ENCODE results near the gene CFAP141. TPM values are rescaled to one million over a fixed set of nuclear protein-coding genes. Genes with fewer than 3 reads are reported as not detected.

Gene CFAP141
- total RNA-seq, 1 donor from 2014 or later = not detected

DNA sequence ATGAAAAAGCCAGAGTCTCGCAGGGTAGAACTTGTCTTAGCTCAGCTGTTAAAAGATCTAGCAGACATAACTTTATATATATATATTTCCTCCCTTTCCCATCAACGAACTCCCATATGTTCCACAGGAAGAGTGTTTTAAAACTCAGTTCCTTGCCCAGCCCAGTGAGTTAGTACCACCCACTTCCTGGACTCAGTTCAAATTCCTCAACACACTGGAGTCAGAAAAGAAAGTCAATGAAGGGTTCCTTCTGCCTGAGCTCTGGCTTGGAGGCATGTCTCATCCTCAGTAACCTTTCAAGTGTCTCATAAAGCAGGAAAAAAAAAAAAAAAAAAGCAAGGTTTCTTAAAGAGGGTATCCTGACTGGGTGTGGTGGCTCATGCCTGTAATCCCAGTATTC, 29.8 kb downstream of the CFAP141 start:
- peaks cover 39% of the 10 kb centered on the region for H3K4me1 ChIP-seq
- no peak overlapping the region for H3K4me2 ChIP-seq
- no peak overlapping the region for H3K4me3 ChIP-seq
- no peaks in the 10 kb centered on the region for H3K27me3 ChIP-seq
- no peak overlapping the region for H3K9ac ChIP-seq
- peaks cover 7% of the 10 kb centered on the region for H3K36me3 ChIP-seq
- Mint-ChIP-seq H3K4me1 (peaks cover 40% of the 10 kb centered on the region), H3K9me3 (no peaks in the 10 kb centered on the region), H3K36me3 (peaks cover 27% of the 10 kb centered on the region), H3K4me3 (no peak overlapping the region), H3K27me3 (ENCODE audit: insufficient read depth, low read depth) (peaks cover 2% of the 10 kb centered on the region), H3K27ac (no peak overlapping the region)
- H3K79me2 ChIP-seq (ENCODE audit: low read depth) = peaks cover 87% of the 10 kb centered on the region
- DNase-seq (ENCODE audit: low spot score) = no peak
- H3F3A ChIP-seq (ENCODE audit: low read depth) = peaks cover 23% of the 10 kb centered on the region
- no peaks in the 10 kb centered on the region for H3K9me3 ChIP-seq (ENCODE audit: low read depth)
- H2AFZ ChIP-seq (replicated peaks) = no peak overlapping the region
- TF ChIP-seq, protein P1, sequence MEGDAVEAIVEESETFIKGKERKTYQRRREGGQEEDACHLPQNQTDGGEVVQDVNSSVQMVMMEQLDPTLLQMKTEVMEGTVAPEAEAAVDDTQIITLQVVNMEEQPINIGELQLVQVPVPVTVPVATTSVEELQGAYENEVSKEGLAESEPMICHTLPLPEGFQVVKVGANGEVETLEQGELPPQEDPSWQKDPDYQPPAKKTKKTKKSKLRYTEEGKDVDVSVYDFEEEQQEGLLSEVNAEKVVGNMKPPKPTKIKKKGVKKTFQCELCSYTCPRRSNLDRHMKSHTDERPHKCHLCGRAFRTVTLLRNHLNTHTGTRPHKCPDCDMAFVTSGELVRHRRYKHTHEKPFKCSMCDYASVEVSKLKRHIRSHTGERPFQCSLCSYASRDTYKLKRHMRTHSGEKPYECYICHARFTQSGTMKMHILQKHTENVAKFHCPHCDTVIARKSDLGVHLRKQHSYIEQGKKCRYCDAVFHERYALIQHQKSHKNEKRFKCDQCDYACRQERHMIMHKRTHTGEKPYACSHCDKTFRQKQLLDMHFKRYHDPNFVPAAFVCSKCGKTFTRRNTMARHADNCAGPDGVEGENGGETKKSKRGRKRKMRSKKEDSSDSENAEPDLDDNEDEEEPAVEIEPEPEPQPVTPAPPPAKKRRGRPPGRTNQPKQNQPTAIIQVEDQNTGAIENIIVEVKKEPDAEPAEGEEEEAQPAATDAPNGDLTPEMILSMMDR (IDR thresholded peaks at IDR 0.05) = no peak
- TF ChIP-seq EZH2 (IDR thresholded peaks at IDR 0.05) (no peak), EZH2phosphoT487 (IDR thresholded peaks at IDR 0.05) (no peak)
- H3K27ac ChIP-seq = no peak overlapping the region
- H4K20me1 ChIP-seq (ENCODE audit: low read depth) = peaks cover 71% of the 10 kb centered on the region

DNA sequence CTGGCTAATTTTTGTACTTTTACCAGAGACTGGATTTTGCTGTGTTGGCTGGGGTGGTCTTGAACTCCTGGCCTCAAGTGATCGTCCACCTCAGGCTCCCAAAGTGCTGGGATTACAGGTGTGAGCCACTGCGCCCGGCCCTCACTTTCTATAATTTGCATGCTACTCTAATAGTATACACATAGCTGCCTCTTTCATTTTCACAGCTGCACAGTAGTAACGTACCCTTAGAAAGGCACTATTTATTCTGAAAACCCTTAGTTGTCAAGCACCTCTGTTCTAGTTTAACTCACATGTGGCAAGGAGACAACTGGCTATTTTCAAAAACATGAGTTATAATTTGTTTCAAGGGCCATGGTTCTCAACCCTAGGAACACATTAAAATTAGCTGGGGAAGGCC, 31.5 kb downstream of the CFAP141 start:
- H3K27ac ChIP-seq = no peak overlapping the region
- no peak overlapping the region for H3K27ac Mint-ChIP-seq
- H3K9me3 ChIP-seq (ENCODE audit: low read depth) = no peaks in the 10 kb centered on the region
- no peak overlapping the region for H3K4me3 Mint-ChIP-seq
- H2AFZ ChIP-seq (replicated peaks) = no peak overlapping the region
- H4K20me1 ChIP-seq (ENCODE audit: low read depth) = peaks cover 54% of the 10 kb centered on the region
- H3K9ac ChIP-seq = no peak overlapping the region
- H3K4me3 ChIP-seq = no peak overlapping the region
- peaks cover 7% of the 10 kb centered on the region for H3K36me3 ChIP-seq
- no peak for DNase-seq (ENCODE audit: low spot score)
- peaks cover 40% of the 10 kb centered on the region for H3K36me3 Mint-ChIP-seq
- peaks cover 15% of the 10 kb centered on the region for H3F3A ChIP-seq (ENCODE audit: low read depth)
- H3K4me2 ChIP-seq = no peak overlapping the region
- peaks cover 25% of the 10 kb centered on the region for H3K4me1 Mint-ChIP-seq
- H3K9me3 Mint-ChIP-seq = no peaks in the 10 kb centered on the region
- H3K4me1 ChIP-seq = peaks cover 22% of the 10 kb centered on the region
- no peak for TF ChIP-seq EZH2phosphoT487 (IDR thresholded peaks at IDR 0.05)
- TF ChIP-seq EZH2 (IDR thresholded peaks at IDR 0.05) = no peak
- TF ChIP-seq, protein P1 (IDR thresholded peaks at IDR 0.05) = no peak
- H3K79me2 ChIP-seq (ENCODE audit: low read depth) = peaks cover 70% of the 10 kb centered on the region
- H3K27me3 Mint-ChIP-seq (ENCODE audit: insufficient read depth, low read depth) = peaks cover 2% of the 10 kb centered on the region
- no peaks in the 10 kb centered on the region for H3K27me3 ChIP-seq

DNA sequence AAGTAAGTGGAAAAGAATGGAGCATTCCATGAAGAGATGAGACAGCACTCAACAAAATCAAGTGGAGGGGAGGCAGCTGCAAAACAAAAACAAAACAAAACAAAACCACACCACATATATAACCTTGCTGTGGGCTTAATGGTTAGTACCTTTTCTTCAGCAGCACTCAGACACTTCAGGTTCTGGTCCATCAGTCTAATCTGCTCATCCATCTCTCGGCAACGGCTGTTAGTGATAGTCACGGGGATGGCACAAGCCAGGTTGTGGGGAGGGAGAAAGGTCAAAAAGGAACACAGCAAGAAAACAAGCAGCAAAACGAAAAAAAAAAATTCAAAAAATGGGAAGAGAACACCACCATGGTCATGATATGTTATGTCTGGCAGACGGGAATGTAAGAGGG, 34.3 kb downstream of the CFAP141 start:
- Histone ChIP-seq H2AFZ (replicated peaks) (no peak overlapping the region), H3K9me3 (ENCODE audit: low read depth) (no peaks in the 10 kb centered on the region), H3F3A (ENCODE audit: low read depth) (no peaks in the 10 kb centered on the region), H3K27ac (no peak overlapping the region), H3K4me3 (no peak overlapping the region), H3K79me2 (ENCODE audit: low read depth) (peaks cover 42% of the 10 kb centered on the region), H4K20me1 (ENCODE audit: low read depth) (peaks cover 26% of the 10 kb centered on the region), H3K27me3 (no peaks in the 10 kb centered on the region), H3K9ac (no peak overlapping the region), H3K36me3 (peaks cover 10% of the 10 kb centered on the region), H3K4me1 (no peaks in the 10 kb centered on the region), H3K4me2 (no peak overlapping the region)
- no peak overlapping the region for H3K4me3 Mint-ChIP-seq
- H3K4me1 Mint-ChIP-seq = no peaks in the 10 kb centered on the region
- no peak overlapping the region for H3K27ac Mint-ChIP-seq
- no peaks in the 10 kb centered on the region for H3K27me3 Mint-ChIP-seq (ENCODE audit: insufficient read depth, low read depth)
- TF ChIP-seq EZH2phosphoT487 (IDR thresholded peaks at IDR 0.05) (no peak), EZH2 (IDR thresholded peaks at IDR 0.05) (no peak)
- TF ChIP-seq, protein P1 (IDR thresholded peaks at IDR 0.05) = no peak
- peaks cover 53% of the 10 kb centered on the region for H3K36me3 Mint-ChIP-seq
- no peak for DNase-seq (ENCODE audit: low spot score)
- no peaks in the 10 kb centered on the region for H3K9me3 Mint-ChIP-seq
